HG03575 (cell line): ENCODE results near the gene SLC66A2.
"Not testable (repeated sequence)": the region's sequence is repeated elsewhere in the genome, so short reads cannot be mapped to it uniquely, and the experiment has no call there.

Experiments used
- ATAC-seq: cut with Tn5 transposase; IDR thresholded peaks from one replicate; pipeline ENCODE4 v1.9.1; 2021; ENCODE audit not compliant: unreplicated experiment, insufficient number of reproducible peaks, low FRiP score; ENCODE audit errors: extremely low read depth

SLC66A2 gene

DNA sequence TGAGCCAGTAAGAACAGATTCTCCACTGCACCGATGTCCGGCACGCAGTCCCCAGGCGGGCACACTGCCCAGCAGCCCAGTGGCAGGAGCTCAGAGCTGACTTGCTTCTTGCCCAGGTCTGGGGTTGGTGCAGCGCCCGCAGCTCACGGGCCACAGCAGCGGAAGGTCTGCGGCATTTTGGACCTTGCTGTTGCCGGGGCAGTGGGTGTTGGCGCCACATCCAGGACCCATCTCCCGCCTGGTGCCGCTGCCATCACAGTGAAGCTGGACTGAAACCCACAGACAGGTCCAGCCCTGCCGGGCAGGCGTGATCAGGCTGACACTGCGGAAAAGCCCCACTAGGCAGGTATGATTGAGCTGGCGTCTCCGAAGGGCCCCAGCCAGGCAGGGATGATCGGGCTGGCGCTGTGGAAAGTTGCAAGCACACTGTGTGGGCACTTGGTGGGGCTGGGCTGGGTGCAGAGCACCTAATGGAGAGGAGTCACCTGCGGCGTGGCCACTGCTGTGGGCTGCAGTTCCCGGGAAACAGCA is 75.5 kb downstream of the SLC66A2 start:
- no peak for ATAC-seq

DNA sequence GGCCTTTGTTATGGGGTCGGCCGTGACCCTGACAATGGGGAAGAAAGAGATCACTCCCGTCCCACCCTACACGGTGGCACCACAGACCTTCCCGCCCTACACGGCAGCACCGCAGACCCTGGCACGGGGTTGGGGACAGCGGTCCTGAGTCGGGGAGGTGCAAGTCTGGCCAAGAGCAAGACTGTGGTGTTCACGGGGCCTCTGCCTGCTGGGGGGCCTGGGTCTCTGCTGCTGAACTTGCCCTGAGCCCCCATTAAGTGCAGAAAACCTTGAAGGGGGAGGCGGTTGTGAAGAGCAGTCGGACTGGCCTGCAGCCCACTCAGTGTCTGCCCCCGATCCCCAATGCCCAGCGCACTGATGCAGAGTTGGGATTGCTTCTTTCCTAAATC is 75.9 kb downstream of the SLC66A2 start:
- ATAC-seq = no peak

DNA sequence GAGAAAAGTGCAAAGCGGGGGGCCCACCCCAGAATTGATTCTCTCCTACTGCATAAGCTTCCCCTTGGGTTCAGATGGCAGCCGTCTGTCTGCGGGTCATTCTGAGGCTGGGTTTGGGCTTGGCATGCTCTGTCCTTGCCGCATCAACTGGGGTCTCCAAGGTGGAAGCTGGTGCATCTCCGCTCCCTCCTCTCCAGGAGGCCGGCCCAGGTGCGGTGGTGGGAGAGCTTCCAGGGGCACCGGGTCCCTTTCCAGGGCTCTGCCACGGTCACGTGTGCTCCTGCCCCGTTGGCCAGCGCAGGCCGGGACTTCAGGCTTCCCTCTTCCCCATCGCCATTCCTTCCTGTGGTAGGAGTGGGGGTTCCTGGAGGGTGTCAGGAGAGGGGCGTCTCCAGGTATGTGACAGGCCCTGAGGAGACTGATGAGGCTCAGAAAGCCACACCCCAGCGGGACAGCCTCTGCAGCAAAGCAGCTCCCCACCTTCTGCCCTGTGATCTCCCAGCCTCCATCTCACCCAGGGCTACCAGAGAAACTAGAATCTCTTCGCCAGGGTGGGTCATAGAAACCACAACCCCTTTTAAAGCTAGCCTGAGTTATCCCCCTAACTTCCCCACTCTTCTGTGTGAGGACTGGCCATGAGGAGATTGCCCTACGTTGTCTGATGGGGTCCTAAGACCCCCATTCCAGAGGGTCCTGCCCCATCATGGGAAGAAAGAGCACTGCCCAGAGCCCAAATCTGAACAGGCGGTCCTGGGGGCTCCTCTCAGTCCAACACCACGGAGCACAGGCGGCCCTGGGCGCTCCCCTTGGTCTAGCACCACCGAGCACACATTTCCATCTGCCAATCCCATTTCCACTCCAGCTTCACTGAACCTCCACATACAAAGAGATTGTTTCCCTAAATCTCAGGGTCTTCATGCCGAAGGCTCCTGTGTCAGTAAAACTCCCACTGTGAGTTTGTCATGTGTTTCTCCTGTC is 76.6 kb downstream of the SLC66A2 start:
- no peak for ATAC-seq

DNA sequence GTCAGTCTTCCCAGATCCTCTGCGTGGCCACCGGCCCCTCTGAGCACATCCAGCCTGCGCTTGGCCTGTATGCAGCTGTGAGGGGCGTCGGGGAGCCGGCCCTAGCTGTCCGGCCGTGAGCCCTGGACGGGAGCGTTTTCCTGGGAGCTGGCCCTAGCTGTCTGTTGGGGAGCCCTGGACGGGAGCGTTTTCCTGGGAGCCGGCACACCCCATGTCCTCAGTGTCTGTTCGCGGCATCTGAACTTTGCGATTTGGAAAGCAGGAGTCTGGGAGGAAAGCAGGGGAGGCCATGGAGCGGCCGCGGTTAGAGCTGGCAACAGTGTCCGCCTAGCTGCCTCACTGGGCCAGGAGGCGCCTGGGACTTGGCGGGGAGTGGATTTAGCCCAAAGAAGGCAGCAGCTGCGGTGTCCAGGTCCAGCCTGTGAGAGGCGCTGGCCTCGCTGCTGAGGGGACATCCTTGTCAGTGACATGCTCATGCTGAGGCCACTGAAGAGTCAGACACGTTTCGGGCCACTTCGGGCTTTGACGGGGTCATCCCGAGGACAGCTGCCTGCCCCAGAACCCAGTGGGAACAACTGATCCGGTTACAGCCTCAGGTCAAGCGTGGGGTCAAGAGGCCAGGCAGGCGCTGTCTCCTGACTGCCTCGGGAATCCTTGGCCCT is 77.9 kb downstream of the SLC66A2 start:
- ATAC-seq = no peak

DNA sequence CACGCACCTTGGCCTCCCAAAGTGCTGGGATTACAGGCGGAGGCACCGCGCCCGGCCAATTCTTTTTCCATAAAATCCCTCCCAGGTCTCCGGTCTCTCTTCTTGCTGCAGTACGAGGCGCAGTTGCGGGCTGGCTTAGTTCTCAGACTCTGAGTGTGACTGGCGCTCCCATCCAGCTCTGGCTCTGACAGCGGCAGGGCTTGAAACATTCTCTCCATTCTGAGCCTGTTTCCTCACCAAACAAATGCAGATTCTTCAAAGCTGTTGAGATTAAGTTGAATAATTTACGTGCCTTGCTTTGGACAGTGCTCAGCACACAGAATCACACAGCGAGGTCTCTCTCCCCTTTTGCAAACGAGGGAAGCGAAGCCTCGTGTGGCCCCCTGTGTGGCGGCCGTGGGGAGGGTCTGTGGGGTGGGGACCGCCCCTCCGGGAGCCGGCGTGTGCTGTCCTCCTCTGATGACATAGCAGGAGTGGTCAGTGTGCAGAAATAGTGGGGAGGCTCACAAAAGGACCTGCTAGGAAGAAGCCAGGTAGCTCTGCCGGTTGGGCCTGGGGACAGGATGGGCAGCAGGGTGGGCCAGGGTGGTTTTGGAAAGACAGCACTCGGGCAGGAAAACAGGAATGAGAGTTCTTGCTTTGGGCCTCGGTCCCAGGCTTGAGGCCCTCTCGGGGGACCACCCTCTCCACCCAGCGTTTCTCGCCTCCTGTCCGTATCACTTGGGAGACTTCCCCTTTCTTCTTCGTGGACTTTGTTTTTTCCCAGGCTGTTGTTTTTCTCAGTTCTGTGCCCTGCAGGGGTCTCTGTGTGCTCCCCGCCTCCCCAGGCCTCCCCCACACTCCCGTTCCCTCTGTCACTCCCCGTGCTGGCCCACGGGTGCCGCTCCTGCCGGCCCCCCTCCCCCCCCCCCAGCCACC is 78.7 kb downstream of the SLC66A2 start:
- no peak for ATAC-seq

DNA sequence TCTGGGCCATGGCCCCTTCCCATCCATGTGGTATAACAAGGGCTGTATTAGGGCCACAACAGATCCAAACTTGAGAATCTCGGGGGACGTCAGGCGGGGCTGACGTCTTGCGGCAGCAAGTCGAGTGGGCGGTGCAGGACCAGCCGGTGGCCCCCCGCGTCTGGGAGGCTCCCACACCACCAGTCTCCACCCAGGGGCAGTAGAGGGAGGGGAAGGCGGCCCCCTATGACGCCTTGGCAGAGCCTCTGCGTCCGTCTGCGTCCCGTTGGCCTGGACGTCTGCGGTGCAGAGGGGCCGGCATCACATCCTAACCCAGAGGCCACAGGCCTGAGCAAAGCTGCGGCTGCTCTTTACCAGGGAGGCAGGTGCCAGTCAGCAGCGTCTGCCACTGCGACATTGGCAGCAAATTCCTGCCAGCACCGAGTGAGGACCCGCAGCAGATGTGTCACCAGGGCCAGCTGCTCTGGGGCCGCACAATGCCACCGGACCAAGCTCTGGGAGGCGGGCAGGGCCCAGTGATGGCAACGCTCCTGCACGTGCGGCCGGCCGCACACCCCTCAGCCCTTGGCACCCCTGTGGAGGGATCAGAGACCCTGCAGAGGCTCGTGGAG is 79.9 kb downstream of the SLC66A2 start:
- ATAC-seq = no peak

DNA sequence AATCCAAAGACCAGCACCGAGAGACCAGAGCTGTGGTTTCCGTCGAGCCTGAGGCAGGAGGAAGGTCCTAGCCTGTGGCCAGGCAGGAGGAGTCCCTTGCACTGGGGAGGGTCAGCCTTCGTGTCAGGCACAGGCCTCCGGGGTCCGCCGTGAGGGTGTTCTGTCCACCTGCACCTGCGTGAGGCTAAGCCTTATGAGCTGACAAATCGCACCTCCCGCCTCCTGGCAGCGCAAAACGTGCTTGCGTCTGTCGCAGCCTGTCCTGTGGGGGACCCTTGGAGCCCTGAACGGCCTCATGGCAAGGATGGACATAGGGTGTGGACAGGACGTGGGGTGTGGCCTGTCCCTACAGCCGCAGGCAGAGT is 80.4 kb downstream of the SLC66A2 start:
- no peak for ATAC-seq

DNA sequence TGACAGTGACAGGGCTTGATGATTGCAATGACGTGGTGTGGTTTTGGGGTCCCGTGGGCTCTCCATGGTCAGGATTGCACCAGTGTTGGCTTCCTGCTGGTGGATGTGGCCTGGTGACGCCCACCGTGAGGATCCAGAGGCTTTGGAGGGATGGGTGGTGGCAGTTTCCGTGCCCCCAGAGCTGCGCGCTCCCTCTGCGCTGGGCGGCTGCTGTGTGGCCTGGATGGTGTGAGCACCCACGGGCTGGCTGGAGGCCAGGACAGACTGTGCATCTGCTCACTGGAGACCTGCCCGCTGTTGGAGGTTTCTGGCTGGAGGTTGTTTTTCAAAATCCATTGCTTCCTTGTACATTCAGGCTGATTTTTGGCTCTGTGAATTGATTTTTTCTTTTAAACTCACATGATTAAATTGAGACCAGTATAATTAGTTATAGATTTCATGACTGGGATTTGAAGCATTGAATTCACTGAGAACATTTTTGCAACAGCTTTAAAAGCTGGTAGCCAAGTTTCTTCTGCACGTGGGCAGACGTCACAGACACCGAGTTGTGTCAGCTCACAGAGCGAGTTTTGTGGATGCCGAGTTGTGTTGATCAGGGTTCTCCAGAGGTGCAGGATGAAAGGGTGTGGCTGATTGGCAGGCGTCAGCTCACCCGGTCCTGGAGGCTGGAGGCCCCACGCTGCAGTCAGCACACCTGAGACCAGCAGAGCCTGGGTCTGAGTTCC is 81.0 kb downstream of the SLC66A2 start:
- ATAC-seq = no peak

DNA sequence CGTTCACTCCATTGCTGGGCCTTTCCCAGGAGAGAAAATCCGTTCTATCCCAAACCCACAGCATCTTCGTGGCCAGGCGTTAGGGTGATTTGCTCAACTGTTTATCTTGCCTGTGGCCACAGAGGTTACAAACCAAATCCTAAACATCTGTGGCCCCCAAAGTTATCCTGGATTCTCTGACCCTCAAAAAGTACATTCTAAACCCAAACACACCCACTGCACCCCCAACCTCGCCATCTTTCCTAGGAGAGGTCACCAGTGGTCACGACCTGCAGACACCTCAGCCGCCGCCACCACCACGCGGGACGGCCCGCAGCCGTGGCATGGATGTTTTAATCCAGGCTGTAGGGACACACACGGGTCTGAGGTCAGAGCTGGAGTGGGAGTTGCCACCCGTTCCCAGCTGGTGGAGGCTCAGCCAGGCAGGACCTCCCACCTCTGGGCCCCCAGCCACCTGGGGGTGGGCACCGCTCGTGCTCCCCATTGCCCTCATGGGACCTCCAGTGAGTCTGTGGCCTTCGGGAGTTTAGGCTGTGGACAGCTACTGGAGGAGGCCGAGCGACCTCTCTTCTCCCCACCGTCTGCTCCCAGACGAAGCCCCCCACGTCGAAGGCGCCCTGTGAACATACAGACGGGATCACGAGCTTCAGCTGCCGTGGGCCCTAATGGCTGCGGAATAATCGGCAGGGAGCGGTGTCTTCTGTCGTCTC is 81.7 kb downstream of the SLC66A2 start:
- ATAC-seq = no peak

DNA sequence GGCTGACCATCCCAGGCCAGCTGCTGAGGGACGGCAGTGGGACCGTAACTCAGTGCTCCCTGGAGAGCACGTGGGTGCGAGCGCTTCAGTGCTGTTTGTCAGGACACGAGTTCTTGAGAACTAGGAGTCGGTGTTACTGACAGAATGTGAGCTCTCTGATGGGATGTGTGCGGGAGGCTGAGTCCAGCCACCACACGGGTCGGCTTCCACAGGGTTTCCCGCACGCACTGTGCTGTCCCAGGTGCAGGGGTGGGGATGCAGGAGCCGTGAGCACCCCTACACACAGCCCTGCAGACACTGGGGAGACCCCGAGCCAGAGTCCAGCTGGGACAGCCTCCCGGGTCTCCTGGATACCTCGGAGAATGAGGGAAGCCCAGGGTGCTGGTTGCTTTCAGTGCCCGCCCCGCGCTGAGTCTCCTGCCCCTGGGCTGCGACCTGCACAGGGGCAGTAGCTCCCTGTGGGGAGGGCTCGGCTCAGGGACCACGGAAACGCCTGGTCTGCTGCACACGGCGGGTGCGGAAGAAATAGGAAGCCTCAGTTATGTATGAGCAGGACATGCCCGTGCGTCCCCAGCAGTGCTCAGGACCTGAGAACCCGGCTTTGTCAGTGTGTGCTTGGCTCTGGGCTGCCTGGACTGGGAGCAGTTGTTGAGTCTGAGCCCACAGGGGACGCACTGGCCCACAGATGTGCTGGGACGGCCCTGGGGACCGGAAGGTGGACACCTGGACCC is 82.5 kb downstream of the SLC66A2 start:
- ATAC-seq = no peak

DNA sequence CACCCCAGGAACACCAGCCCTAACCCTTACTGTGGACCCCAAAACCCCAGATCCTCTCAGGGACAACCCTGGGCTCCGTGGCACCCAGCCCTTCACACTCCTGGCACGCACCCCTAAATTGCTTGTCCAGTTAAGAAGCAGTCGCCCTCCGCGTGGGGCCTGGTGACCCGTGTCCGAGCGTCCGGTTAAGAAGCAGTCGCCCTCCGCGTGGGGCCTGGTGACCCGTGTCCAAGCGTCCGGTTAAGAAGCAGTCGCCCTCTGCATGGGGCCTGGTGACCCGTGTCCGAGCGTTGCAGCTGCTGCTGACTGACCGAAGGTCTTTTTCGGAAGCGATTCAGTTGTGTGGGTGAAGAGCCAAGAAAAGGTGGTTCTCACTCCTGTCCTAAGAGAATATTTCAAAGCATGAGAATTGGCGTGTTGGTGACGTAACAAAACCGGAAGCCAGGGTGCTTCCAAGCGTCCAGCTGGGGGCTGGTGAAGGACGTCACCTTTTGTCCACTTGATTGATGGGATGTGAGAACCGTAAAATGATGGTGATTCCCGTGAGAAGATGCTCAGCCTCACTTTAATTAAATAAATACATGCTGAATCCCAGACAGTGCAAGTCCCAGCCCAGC is 83.2 kb downstream of the SLC66A2 start:
- no peak for ATAC-seq

DNA sequence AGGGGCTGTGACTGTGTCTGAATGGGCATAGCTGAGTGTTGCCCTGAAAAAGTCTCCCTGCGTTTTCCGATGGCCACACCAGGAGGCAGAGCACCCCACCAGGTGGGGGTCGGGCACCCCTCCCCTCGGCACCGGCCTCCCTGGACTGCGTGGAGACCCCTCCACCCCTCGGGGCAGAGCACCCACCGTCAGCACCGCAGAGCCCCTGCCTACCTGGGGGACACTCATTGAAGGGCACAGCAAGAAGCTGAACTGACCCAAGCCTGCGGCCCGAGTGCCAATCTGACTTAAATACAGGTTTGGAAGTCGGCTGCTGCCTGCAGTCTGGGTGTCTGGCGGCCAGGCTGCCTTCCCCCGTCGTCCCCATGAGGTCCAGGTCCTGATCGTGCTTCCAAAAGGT is 83.8 kb downstream of the SLC66A2 start:
- no peak for ATAC-seq

DNA sequence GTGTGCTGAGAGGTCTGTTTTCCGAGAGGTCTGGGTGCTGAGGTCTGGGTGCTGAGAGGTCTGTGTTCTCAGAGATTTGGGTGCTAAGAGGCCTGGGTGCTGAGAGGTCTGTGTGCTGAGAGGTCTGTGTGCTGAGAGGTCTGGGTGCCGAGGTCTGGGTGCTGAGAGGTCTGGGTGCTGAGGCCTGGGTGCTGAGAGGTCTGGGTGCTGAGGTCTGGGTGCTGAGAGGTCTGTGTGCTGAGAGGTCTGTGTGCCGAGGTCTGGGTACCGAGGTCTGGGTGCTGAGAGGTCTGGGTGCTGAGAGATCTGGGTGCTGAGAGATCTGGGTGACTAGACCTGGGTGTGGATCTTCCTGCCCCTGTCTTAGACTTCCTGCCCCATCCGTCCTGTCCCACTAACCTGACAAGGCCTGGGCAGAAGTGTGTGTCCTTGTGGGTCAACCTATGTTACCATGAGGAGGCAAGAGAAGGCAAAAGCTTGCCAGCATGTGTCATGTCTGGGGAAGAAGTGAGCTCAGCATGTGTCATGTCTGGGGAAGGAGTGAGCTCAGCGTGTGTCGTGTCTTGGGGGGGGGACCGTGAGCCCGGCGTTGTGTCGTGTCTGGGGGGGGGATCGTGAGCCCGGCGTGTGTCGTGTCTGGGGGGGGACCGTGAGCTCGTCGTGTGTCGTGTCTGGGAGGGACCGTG is 84.4 kb downstream of the SLC66A2 start:
- no peak for ATAC-seq

DNA sequence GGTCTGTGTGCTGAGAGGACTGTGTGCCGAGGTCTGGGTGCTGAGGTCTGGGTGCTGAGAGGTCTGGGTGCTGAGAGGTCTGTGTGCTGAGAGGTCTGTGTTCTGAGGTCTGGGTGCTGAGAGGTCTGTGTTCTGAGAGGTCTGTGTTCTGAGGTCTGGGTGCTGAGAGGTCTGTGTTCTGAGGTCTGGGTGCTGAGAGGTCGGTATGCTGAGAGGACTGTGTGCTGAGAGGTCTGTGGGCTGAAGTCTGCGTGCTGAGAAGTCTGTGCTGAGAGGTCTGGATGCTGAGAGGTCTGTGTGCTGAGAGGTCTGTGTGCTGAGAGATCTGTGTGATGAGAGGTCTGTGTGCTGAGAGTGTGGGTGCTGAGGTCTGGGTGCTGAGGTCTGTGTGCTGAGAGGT is 85.5 kb downstream of the SLC66A2 start:
- not testable (repeated sequence) for ATAC-seq

DNA sequence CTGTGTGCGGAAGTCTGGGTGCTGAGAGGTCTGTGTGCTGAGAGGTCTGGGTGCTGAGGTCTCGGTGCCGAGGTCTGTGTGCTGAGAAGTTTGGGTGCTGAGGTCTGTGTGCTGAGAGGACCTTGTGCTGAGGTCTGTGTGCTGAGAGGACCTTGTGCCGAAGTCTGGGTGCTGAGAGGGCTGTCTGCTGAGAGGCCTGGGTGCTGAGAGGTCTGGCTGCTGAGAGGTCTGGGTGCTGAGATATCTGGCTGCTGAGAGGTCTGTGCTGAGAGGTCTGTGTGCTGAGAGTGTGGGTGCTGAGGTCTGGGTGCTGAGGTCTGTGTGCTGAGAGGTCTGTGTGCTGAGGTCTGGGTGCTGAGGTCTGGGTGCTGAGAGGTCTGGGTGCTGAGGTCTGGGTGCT is 86.5 kb downstream of the SLC66A2 start:
- ATAC-seq = not testable (repeated sequence)
